GM21723 (cell line): ENCODE data around the gene NBPF1.
"Not testable (repeated sequence)": the region's sequence is repeated elsewhere in the genome, so short reads cannot be mapped to it uniquely, and the experiment has no call there.

Source experiments
- ATAC-seq: cut with Tn5 transposase; IDR thresholded peaks from one replicate; pipeline ENCODE4 v1.9.1; 2021; ENCODE audit warnings: mild to moderate bottlenecking, moderate library complexity; ENCODE audit not compliant: unreplicated experiment

NBPF1 gene

GRCh38 chr1:16557034-16557433 lies 56.3 kb downstream of the NBPF1 start:
- ATAC-seq = not testable (repeated sequence)

- not testable (repeated sequence) for ATAC-seq
These were observed 60.1 kb downstream of the NBPF1 start for GRCh38 chr1:16553244-16553643.

- ATAC-seq = not testable (repeated sequence)
These were observed 63.0 kb downstream of the NBPF1 start for GRCh38 chr1:16550212-16550918.

- not testable (repeated sequence) for ATAC-seq
These were observed 63.8 kb downstream of the NBPF1 start for GRCh38 chr1:16549545-16549944.

- not testable (repeated sequence) for ATAC-seq
These were observed 65.7 kb downstream of the NBPF1 start for GRCh38 chr1:16547502-16548241.

GRCh38 chr1:16545682-16546095 lies 67.7 kb downstream of the NBPF1 start:
- ATAC-seq = not testable (repeated sequence)

GRCh38 chr1:16540421-16540893 lies 72.9 kb downstream of the NBPF1 start:
- not testable (repeated sequence) for ATAC-seq

- ATAC-seq = not testable (repeated sequence)
These were observed 75.8 kb downstream of the NBPF1 start for GRCh38 chr1:16537528-16537927.

- ATAC-seq = not testable (repeated sequence)
These were observed 76.6 kb downstream of the NBPF1 start for GRCh38 chr1:16536796-16537195.

- ATAC-seq = not testable (repeated sequence)
These were observed 77.5 kb downstream of the NBPF1 start for GRCh38 chr1:16535898-16536297.

GRCh38 chr1:16535487-16535886 lies 77.9 kb downstream of the NBPF1 start:
- ATAC-seq = not testable (repeated sequence)

- ATAC-seq = not testable (repeated sequence)
These were observed 78.4 kb downstream of the NBPF1 start for GRCh38 chr1:16534829-16535456.

- not testable (repeated sequence) for ATAC-seq
These were observed 79.0 kb downstream of the NBPF1 start for GRCh38 chr1:16534239-16534828.

- not testable (repeated sequence) for ATAC-seq
These were observed 81.0 kb downstream of the NBPF1 start for GRCh38 chr1:16532235-16532991.

- not testable (repeated sequence) for ATAC-seq
These were observed 85.0 kb downstream of the NBPF1 start for GRCh38 chr1:16528338-16528737.

GRCh38 chr1:16525769-16526168 lies 87.6 kb downstream of the NBPF1 start:
- ATAC-seq = not testable (repeated sequence)

GRCh38 chr1:16521679-16522078 lies 91.7 kb downstream of the NBPF1 start:
- not testable (repeated sequence) for ATAC-seq

GRCh38 chr1:16521288-16521583 lies 92.1 kb downstream of the NBPF1 start:
- no peak for ATAC-seq

- ATAC-seq = not testable (repeated sequence)
These were observed 92.7 kb downstream of the NBPF1 start for GRCh38 chr1:16520435-16521287.
